ENCODE measurements around the gene RNF208. TPM values are rescaled to one million over a fixed set of nuclear protein-coding genes. Genes with fewer than 3 reads are reported as not detected.

Gene RNF208
- total and polyA plus RNA-seq, 4 donors, result 0.28 to 7.1 (median 2.6) TPM

DNA sequence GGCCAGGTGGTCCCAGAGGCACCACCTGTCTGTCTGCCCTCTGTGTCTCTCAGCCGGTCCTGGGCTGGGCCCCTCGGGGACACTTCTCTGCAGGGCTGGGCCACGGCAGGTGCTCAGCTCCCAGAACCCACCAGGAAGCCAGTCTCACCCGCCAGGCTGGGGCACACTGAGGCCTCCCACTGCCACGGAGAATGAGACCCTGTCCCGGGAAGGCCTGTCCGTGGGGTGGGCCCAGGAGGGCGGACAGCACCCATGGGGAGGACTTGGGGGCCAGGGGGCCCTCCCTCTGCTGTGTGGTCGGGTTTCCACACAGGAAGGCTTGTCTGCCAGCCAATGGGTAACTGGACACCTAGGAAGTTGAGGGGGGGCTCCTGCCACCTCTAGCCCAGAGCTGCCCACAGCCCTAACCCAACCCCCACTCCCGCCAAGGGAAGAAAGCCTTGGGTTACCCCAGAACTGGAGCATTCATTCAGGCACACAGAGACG lies 14.9 kb upstream of the RNF208 start:
- Histone ChIP-seq H3K9ac (ENCODE audit: low read depth in 1 of 2, low read length in 2 of 2) (no peak overlapping the region), H3K27ac (ENCODE audit: low read depth in 1 of 2, low read length in 2 of 2) (no peak overlapping the region)
- TF ChIP-seq FOXA1 (IDR thresholded peaks at IDR 0.05) (no peak), RAD21 (IDR thresholded peaks at IDR 0.05) (no peak), HNF4A (conservative IDR thresholded peaks at IDR 0.05) (no peak), YY1 (IDR thresholded peaks at IDR 0.05) (no peak), HNF4G (IDR thresholded peaks at IDR 0.05) (no peak), GABPA (IDR thresholded peaks at IDR 0.05 in 1 of 2, conservative IDR thresholded peaks at IDR 0.05 in 1 of 2) (no peak)
- TF ChIP-seq, protein P1, sequence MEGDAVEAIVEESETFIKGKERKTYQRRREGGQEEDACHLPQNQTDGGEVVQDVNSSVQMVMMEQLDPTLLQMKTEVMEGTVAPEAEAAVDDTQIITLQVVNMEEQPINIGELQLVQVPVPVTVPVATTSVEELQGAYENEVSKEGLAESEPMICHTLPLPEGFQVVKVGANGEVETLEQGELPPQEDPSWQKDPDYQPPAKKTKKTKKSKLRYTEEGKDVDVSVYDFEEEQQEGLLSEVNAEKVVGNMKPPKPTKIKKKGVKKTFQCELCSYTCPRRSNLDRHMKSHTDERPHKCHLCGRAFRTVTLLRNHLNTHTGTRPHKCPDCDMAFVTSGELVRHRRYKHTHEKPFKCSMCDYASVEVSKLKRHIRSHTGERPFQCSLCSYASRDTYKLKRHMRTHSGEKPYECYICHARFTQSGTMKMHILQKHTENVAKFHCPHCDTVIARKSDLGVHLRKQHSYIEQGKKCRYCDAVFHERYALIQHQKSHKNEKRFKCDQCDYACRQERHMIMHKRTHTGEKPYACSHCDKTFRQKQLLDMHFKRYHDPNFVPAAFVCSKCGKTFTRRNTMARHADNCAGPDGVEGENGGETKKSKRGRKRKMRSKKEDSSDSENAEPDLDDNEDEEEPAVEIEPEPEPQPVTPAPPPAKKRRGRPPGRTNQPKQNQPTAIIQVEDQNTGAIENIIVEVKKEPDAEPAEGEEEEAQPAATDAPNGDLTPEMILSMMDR (IDR thresholded peaks at IDR 0.05; ENCODE audit: low read depth, low read length, missing input control), result no peak

DNA sequence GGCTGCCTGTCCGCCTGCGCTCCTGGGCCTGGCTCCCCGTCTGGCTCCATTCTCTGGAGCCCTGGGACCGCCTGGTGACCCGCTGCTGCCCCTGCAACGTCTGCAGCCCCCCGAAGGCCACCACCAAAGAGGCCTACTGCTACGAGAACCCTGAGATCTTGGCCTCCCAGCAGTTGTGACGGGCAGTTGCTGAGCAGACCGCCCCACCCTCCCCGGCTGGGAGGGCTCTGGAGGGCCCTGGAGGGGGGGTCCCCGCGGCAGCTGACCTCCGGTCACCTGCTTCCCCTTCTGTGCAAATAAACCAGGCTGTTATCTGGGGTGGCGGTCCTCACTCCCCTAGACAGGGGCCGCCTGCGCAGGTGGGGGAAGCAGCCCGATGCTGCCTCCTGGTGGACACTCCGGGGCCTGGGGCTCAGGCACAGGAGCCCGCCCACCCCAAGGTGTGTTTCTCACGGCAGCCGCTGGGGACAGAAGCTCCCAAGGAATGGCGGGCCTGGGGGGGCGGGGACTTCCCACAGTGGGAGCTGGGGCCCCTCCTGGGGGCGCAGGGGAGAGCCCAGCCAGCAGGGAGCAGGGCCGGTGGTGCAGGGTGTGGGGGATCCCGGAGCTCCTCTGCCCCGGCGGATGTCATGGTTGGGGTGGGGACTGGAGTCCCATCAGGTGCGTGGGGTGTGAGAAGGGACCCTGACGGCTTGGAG lies 14.3 kb upstream of the RNF208 start:
- Histone ChIP-seq H3K9ac (ENCODE audit: low read depth in 1 of 2, low read length in 2 of 2) (no peak overlapping the region), H3K27ac (ENCODE audit: low read depth in 1 of 2, low read length in 2 of 2) (no peak overlapping the region), H3K4me1 (ENCODE audit: control insufficient read depth in 4 of 4, insufficient read depth in 4 of 4, low read length in 3 of 4) (peaks cover 5 to 26% (median 8%) of the 10 kb centered on the region in 4 donors), H3K27me3 (ENCODE audit: control insufficient read depth in 4 of 4, insufficient read depth in 4 of 4, low read length in 3 of 4) (no peaks in the 10 kb centered on the region), H3K4me3 (ENCODE audit: low read depth in 1 of 3, low read length in 3 of 3) (no peak overlapping the region), H3K9me3 (ENCODE audit: control insufficient read depth in 4 of 4, low read length in 3 of 4) (no peaks in the 10 kb centered on the region), H3K36me3 (ENCODE audit: control insufficient read depth in 4 of 4, insufficient read depth in 3 of 4, low read depth in 1 of 4, low read length in 3 of 4) (no peaks in the 10 kb centered on the region)
- peak; percentile 92 for DNase-seq (ENCODE audit: low spot score)
- no peak for TF ChIP-seq RXRA (IDR thresholded peaks at IDR 0.05)
- TF ChIP-seq SP1 (IDR thresholded peaks at IDR 0.05), result no peak
- peak; percentile 89 to 93 for TF ChIP-seq RAD21 (IDR thresholded peaks at IDR 0.05)
- no peak for TF ChIP-seq YY1 (IDR thresholded peaks at IDR 0.05)
- TF ChIP-seq, protein P1 (IDR thresholded peaks at IDR 0.05; ENCODE audit: low read depth, low read length, missing input control), result peak; percentile 100
- TF ChIP-seq FOXA1 (IDR thresholded peaks at IDR 0.05), result no peak
- TF ChIP-seq FOXA2 (IDR thresholded peaks at IDR 0.05), result no peak
- TF ChIP-seq ATF3 (IDR thresholded peaks at IDR 0.05), result no peak
- 13% methylated on average over 31 of the region's 31 CpGs for WGBS

More for the DNA sequence above, 14.9 kb upstream of the RNF208 start:
- no peak overlapping the region for H3K4me3 ChIP-seq (ENCODE audit: low read depth in 1 of 3, low read length in 3 of 3)
- no peaks in the 10 kb centered on the region for H3K36me3 ChIP-seq (ENCODE audit: control insufficient read depth in 4 of 4, insufficient read depth in 3 of 4, low read depth in 1 of 4, low read length in 3 of 4)
- peaks cover 5 to 28% (median 10%) of the 10 kb centered on the region in 4 donors for H3K4me1 ChIP-seq (ENCODE audit: control insufficient read depth in 4 of 4, insufficient read depth in 4 of 4, low read length in 3 of 4)
- DNase-seq (ENCODE audit: low spot score), result no peak
- H3K9me3 ChIP-seq (ENCODE audit: control insufficient read depth in 4 of 4, low read length in 3 of 4), result no peaks in the 10 kb centered on the region
- H3K27me3 ChIP-seq (ENCODE audit: control insufficient read depth in 4 of 4, insufficient read depth in 4 of 4, low read length in 3 of 4), result no peaks in the 10 kb centered on the region
- 51% methylated on average over 11 of the region's 11 CpGs for WGBS
